HepG2 (cell line): ENCODE measurements around the gene TGFA. TPM values are rescaled to one million over a fixed set of nuclear protein-coding genes. Genes with fewer than 3 reads are reported as not detected.

Experiments used
- ATAC-seq: fragments of 200-7000 bp; cut with Tn5 transposase; 3 replicates; pipeline ENCODE4 v1.9.1; 2020; ENCODE audit warnings: mild to moderate bottlenecking, moderate library complexity
- BruUV-seq: library from RNA; stranded (reverse); fragments of 400-500 nt; replicated peaks from 2 replicates; lab custom pipeline; 2021; lab: Mats Ljungman, UMichigan
- CTCF ChIA-PET: fragments of 300-600 bp; formaldehyde crosslinking; extraction: SDS; loops from one replicate; lab custom pipeline; 2021; ENCODE audit warnings: low total read pairs, inconsistent platforms, low intra/inter-chr PET ratio; lab: Yijun Ruan, JAX
- POLR2A ChIA-PET: fragments of 350-600 bp; sonication (Branson Sonifier 250); formaldehyde crosslinking; loops from one replicate; lab custom pipeline; 2020; ENCODE audit warnings: antibody characterized with exemption, inconsistent platforms; lab: Yijun Ruan, JAX
- DNase-seq: peaks from one replicate; pipeline ENCODE4 v3.0.0-alpha.2; 2015; ENCODE audit warnings: low spot score
- FAIRE-seq: peaks from 3 replicates; lab custom pipeline; 2011; peaks lifted over from hg19 to GRCh38; lab: Jason Lieb, UNC
- H2AFZ ChIP-seq: one replicate; pipeline ENCODE4 v1.6.1; 2011; ENCODE audit warnings: low read length, inconsistent platforms
- H3K27ac ChIP-seq: fragments of 300-600 bp; 3 replicates; pipeline ENCODE4 v1.8.0; 2011; ENCODE audit warnings: mixed run types, mild to moderate bottlenecking, mixed read lengths, low read length, inconsistent platforms; ENCODE audit not compliant: insufficient read depth; ENCODE audit errors: extremely low read length
- H3K27me3 ChIP-seq, 2 experiments: fragments of 200-600 bp in 1 of 2; 2 replicates in 1 of 2; 3 replicates in 1 of 2; pipeline versions ENCODE4 v1.6.0 to v1.8.0; 2011; ENCODE audit warnings: low read length in 2 of 2, mild to moderate bottlenecking in 2 of 2, moderate library complexity in 2 of 2, inconsistent platforms in 1 of 2; ENCODE audit not compliant: insufficient read depth in 2 of 2, control insufficient read depth in 1 of 2
- H3K36me3 ChIP-seq, 2 experiments: fragments of 200-600 bp in 1 of 2; replicated peaks in 1 of 2; 2 replicates in 1 of 2; 3 replicates in 1 of 2; pipeline versions ENCODE4 v1.5.1 to v1.8.0; 2011; ENCODE audit warnings: low read length in 2 of 2, inconsistent platforms in 1 of 2; ENCODE audit not compliant: insufficient read depth in 2 of 2, control insufficient read depth in 1 of 2
- H3K4me1 ChIP-seq: 2 replicates; pipeline ENCODE4 v1.5.1; 2012; ENCODE audit warnings: low read length, inconsistent platforms; ENCODE audit not compliant: insufficient read depth
- H3K4me2 ChIP-seq: 2 replicates; pipeline ENCODE4 v1.6.0; 2011; ENCODE audit warnings: low read depth, low read length, inconsistent platforms
- H3K4me3 ChIP-seq, 3 experiments: fragments of 200-600 bp in 1 of 3; sonication (generic), shearing (Covaris generic) in 1 of 3; replicated peaks in 1 of 3; 2 replicates each; pipeline ENCODE4 v1.5.1; 2011 to 2016; ENCODE audit warnings: low read length in 3 of 3, inconsistent platforms in 2 of 3, low read depth in 2 of 3, mild to moderate bottlenecking in 2 of 3, control low read depth in 1 of 3, mixed read lengths in 1 of 3; ENCODE audit not compliant: insufficient read depth in 1 of 3
- H3K79me2 ChIP-seq: one replicate; pipeline ENCODE4 v1.6.1; 2011; ENCODE audit warnings: low read length, inconsistent platforms; ENCODE audit not compliant: insufficient read depth
- H3K9ac ChIP-seq: 2 replicates; pipeline ENCODE4 v1.6.0; 2011; ENCODE audit warnings: mild to moderate bottlenecking, low read depth, low read length, inconsistent platforms; ENCODE audit not compliant: insufficient read depth
- H3K9me3 ChIP-seq: 2 replicates; pipeline ENCODE4 v1.5.1; 2012; ENCODE audit warnings: mild to moderate bottlenecking, low read length
- H4K20me1 ChIP-seq: 2 replicates; pipeline ENCODE4 v1.6.0; 2011; ENCODE audit warnings: inconsistent platforms, mild to moderate bottlenecking, low read length, moderate library complexity; ENCODE audit not compliant: insufficient read depth
- ASH2L ChIP-seq: fragments of 300-600, 200-600 bp; sonication (generic); IDR thresholded peaks from 2 replicates; pipeline ENCODE4 v1.7.0; 2017; ENCODE audit warnings: low read depth, mild to moderate bottlenecking, moderate library complexity, mixed read lengths, low read length; ENCODE audit not compliant: insufficient read length
- ATAD3A ChIP-seq: sonication (generic); formaldehyde crosslinking; IDR thresholded peaks from 2 replicates; pipeline ENCODE4 v1.4.0; 2020; ENCODE audit warnings: missing genetic modification reagents
- CEBPG ChIP-seq: IDR thresholded peaks from 2 replicates; pipeline ENCODE4 v1.6.1; 2016
- FOSL1 ChIP-seq: sonication (generic); formaldehyde crosslinking; IDR thresholded peaks from 2 replicates; pipeline ENCODE4 v1.9.0; 2021; ENCODE audit warnings: missing genetic modification reagents, borderline replicate concordance
- SMAD3 ChIP-seq: sonication (generic); formaldehyde crosslinking; IDR thresholded peaks from 2 replicates; pipeline ENCODE4 v1.4.0; 2020; ENCODE audit warnings: missing genetic modification reagents
- SMC3 ChIP-seq: IDR thresholded peaks from 2 replicates; pipeline ENCODE4 v1.6.1; 2011; ENCODE audit warnings: low read length, improper control_type of control experiment
- TAF1 ChIP-seq: sonication (generic); formaldehyde crosslinking; IDR thresholded peaks from 2 replicates; pipeline ENCODE4 v1.4.0; 2020; ENCODE audit warnings: missing genetic modification reagents
- TCF7 ChIP-seq: sonication (generic); IDR thresholded peaks from 2 replicates; pipeline ENCODE4 v1.6.1; 2016; ENCODE audit warnings: antibody characterized with exemption, low read depth
- ZKSCAN5 ChIP-seq: sonication (generic); formaldehyde crosslinking; IDR thresholded peaks from 2 replicates; pipeline ENCODE4 v1.5.1; 2020; ENCODE audit warnings: mild to moderate bottlenecking, missing genetic modification reagents
- ZNF224 ChIP-seq: sonication (generic); formaldehyde crosslinking; IDR thresholded peaks from 2 replicates; pipeline ENCODE4 v1.5.0; 2020; ENCODE audit warnings: mild to moderate bottlenecking, missing genetic modification reagents
- ZNF468 ChIP-seq: sonication (generic); formaldehyde crosslinking; IDR thresholded peaks from 2 replicates; pipeline ENCODE4 v1.8.0; 2022; ENCODE audit warnings: mild to moderate bottlenecking, moderate library complexity, missing genetic modification reagents
- WGBS: methylation state at CpG from one replicate; pipeline ENCODE4 v1.1.6; 2017; ENCODE audit warnings: low lambda C conversion rate; 5-methylcytosine and 5-hydroxymethylcytosine counted together
- in situ Hi-C: cut with HindIII; loops from 2 replicates; pipeline ENCODE4 v1.10.0; 2017; ENCODE audit warnings: low pct_unique_long_range_greater_than_20kb; ENCODE audit not compliant: extremely low pct_ligation_motif_present
- intact Hi-C: fragments of 100-400 bp; cut with micrococcal nuclease; formaldehyde crosslinking; loops from one replicate; pipeline ENCODE4 v1.10.0; 2022; ENCODE audit not compliant: unreplicated experiment
- polyA plus RNA-seq, 8 experiments: library from polyadenylated mRNA; depleted of rRNA in 3 of 8; stranded (reverse) in 7 of 8; unstranded in 1 of 8; fragments of >200 nt; fragmentation: Illumina TruSeq in 4 of 8; extraction: Trizol in 4 of 8; gene quantifications; 2 replicates each; pipeline versions ENCODE4 v1.2.1 to v1.2.3, GENCODE V29; 2011 to 2016; ENCODE audit warnings: low read depth in 4 of 8, missing spikeins in 1 of 8, mixed read lengths in 1 of 8; ENCODE audit not compliant: insufficient read depth in 1 of 8
- total RNA-seq, 5 experiments: library from RNA; depleted of rRNA; stranded (reverse); fragments of >200 nt; fragmentation: Illumina TruSeq; extraction: Trizol; gene quantifications; 2 replicates each; pipeline ENCODE4 v1.2.3, GENCODE V29; 2016; ENCODE audit warnings: low read depth in 1 of 5
- TF ChIP-seq, protein P1 (sequence below): sonication (generic); formaldehyde crosslinking; IDR thresholded peaks from 2 replicates; pipeline ENCODE4 v1.8.0; 2022; ENCODE audit warnings: mild to moderate bottlenecking, missing genetic modification reagents; ENCODE audit not compliant: insufficient replicate concordance
- TF ChIP-seq, protein P2 (sequence below): sonication (generic); formaldehyde crosslinking; IDR thresholded peaks from 2 replicates; pipeline ENCODE4 v1.4.0; 2020; ENCODE audit warnings: missing genetic modification reagents
- TF ChIP-seq, protein P3 (sequence below): sonication (generic); formaldehyde crosslinking; IDR thresholded peaks from 2 replicates; pipeline ENCODE4 v1.8.0; 2022; ENCODE audit warnings: mild to moderate bottlenecking, missing genetic modification reagents, moderate library complexity
- TF ChIP-seq, protein P4 (sequence below): sonication (generic); formaldehyde crosslinking; IDR thresholded peaks from 2 replicates; pipeline ENCODE4 v1.4.0; 2020; ENCODE audit warnings: missing genetic modification reagents

The TGFA gene
- total and polyA plus RNA-seq, 2 of the 13 experiments (the other 11 are each of a cell fraction or from before 2014, with no cell fraction given) = 7.8 to 15.3 TPM

DNA sequence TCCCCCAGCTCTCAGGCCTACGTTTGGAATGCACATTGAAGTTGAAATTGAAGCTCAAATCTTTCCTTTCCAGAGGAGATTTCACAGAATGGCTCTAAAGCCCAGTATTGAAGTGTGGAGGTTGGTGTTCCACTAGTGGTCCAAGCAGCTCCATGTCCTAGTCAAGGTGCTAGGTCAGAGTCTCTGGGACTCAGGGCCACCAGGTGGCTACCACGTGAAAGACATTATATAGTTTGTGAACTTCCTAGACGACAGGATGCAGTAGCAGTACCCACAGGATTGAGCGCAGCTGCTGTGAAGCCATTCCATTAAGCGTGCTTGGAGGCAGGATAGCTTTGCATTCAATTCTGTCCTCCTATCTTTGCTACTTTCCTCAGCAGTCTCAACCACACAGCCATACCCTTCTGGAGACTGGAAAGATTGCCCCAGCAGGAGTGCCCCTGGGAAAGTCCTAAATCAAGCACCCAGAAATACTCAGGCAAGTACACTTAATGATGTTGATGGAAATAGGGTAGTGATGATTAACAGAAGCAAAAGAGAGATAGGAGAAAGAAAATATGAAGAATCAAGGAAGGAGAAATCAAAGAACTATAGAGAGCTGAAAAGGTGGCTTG, 4.7 kb upstream of the TGFA start (continued):
- 0 out of 2 replicates have a peak, but pooled peaks have one; percentile 16 for TF ChIP-seq CEBPG (CRISPR knock-in tag)
- TF ChIP-seq, protein P1, sequence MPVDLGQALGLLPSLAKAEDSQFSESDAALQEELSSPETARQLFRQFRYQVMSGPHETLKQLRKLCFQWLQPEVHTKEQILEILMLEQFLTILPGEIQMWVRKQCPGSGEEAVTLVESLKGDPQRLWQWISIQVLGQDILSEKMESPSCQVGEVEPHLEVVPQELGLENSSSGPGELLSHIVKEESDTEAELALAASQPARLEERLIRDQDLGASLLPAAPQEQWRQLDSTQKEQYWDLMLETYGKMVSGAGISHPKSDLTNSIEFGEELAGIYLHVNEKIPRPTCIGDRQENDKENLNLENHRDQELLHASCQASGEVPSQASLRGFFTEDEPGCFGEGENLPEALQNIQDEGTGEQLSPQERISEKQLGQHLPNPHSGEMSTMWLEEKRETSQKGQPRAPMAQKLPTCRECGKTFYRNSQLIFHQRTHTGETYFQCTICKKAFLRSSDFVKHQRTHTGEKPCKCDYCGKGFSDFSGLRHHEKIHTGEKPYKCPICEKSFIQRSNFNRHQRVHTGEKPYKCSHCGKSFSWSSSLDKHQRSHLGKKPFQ (CRISPR knock-in tag) = no peak
- TF ChIP-seq, all 625 proteins: peak for 54

DNA sequence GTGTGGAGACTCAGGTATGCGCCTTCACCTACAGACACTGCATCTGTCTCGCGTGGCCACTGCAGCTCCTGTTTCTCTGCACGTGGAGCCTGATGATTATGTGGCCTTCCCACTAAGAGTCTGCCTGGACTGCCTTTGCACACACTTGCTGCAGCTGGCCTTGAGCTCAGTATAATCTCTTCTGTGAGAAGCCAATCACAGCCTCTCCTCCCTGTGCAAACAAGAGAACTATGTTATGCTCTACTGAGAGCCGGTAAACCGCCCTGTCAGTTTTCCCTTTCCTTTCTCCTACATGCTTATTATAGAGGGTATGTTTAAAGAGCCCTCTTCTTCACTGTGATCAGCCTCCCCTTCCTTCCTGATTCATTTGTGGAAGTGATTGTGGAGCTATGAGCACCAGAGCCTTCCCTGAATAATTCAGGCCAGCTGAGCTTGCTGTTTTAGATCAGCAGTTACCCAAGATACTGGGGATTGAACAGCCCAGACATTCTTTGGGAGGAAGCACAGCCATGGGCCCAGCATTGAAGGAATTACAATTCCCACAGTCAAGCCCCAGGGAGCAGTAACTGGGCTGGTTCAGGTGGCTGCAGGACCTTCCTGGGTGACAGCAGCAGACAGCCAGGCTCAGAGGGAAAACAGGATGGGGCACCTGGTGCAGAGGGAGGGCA, 3.7 kb upstream of the TGFA start:
- ChIA-PET POLR2A (interaction anchor here (0.7 to 3.2 kb wide), 11 partner anchors 8 to 642 kb away, joined by 3 to 20 read pairs (median 5); partner anchors contain the start of genes FAM136A, MXD1 and SNRPG), CTCF (interaction anchor here (1.3 kb wide), 1 partner anchor 60 kb away, joined by 5 read pairs; no protein-coding TSS in a partner anchor)
- H4K20me1 ChIP-seq = no peaks in the 10 kb centered on the region
- H2AFZ ChIP-seq = no peak overlapping the region
- peaks cover 67% of the 10 kb centered on the region for H3K4me1 ChIP-seq
- H3K36me3 ChIP-seq = no peaks in the 10 kb centered on the region
- intact Hi-C loops (loop anchor here (1.0 kb wide), 3 partner anchors 8 to 256 kb away; no protein-coding TSS in a partner anchor), in situ Hi-C loops (loop anchor here (5.0 kb wide), 1 partner anchor 55 kb away; no protein-coding TSS in a partner anchor)
- peak overlapping the region; percentile 93 for H3K4me2 ChIP-seq
- H3K9me3 ChIP-seq = no peaks in the 10 kb centered on the region
- no TSS peak for BruUV-seq
- DNase-seq (peak; percentile 94), ATAC-seq (peak; percentile 68), FAIRE-seq (peak; percentile 94)
- WGBS = 1% methylated on average over 5 of the region's 6 CpGs
- peak overlapping the region; percentile 17 to 59 (median 57); a peak in 5 of 6 replicates for H3K4me3 ChIP-seq
- H3K79me2 ChIP-seq = peaks cover 6% of the 10 kb centered on the region
- peak overlapping the region; percentile 45 for H3K9ac ChIP-seq
- H3K27ac ChIP-seq = peak overlapping the region; percentile 69
- H3K27me3 ChIP-seq = no peaks in the 10 kb centered on the region; a peak in 1 of 5 replicates
- no peak; the same call in 1 of the 2 replicates for TF ChIP-seq SMAD3 (CRISPR knock-in tag)
- no peak for TF ChIP-seq FOSL1 (CRISPR knock-in tag)
- TF ChIP-seq, protein P2, sequence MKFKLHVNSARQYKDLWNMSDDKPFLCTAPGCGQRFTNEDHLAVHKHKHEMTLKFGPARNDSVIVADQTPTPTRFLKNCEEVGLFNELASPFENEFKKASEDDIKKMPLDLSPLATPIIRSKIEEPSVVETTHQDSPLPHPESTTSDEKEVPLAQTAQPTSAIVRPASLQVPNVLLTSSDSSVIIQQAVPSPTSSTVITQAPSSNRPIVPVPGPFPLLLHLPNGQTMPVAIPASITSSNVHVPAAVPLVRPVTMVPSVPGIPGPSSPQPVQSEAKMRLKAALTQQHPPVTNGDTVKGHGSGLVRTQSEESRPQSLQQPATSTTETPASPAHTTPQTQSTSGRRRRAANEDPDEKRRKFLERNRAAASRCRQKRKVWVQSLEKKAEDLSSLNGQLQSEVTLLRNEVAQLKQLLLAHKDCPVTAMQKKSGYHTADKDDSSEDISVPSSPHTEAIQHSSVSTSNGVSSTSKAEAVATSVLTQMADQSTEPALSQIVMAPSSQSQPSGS (CRISPR knock-in tag) = peak; percentile 62
- no peak for TF ChIP-seq ZKSCAN5 (CRISPR knock-in tag)
- no peak for TF ChIP-seq ZNF468 (CRISPR knock-in tag)
- TF ChIP-seq, protein P3, sequence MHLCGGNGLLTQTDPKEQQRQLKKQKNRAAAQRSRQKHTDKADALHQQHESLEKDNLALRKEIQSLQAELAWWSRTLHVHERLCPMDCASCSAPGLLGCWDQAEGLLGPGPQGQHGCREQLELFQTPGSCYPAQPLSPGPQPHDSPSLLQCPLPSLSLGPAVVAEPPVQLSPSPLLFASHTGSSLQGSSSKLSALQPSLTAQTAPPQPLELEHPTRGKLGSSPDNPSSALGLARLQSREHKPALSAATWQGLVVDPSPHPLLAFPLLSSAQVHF = no peak
- TF ChIP-seq ZNF224 (CRISPR knock-in tag) = no peak
- TF ChIP-seq ASH2L = peak; percentile 64
- no peak; the same call in 1 of the 2 replicates for TF ChIP-seq SMC3
- TF ChIP-seq, protein P4, sequence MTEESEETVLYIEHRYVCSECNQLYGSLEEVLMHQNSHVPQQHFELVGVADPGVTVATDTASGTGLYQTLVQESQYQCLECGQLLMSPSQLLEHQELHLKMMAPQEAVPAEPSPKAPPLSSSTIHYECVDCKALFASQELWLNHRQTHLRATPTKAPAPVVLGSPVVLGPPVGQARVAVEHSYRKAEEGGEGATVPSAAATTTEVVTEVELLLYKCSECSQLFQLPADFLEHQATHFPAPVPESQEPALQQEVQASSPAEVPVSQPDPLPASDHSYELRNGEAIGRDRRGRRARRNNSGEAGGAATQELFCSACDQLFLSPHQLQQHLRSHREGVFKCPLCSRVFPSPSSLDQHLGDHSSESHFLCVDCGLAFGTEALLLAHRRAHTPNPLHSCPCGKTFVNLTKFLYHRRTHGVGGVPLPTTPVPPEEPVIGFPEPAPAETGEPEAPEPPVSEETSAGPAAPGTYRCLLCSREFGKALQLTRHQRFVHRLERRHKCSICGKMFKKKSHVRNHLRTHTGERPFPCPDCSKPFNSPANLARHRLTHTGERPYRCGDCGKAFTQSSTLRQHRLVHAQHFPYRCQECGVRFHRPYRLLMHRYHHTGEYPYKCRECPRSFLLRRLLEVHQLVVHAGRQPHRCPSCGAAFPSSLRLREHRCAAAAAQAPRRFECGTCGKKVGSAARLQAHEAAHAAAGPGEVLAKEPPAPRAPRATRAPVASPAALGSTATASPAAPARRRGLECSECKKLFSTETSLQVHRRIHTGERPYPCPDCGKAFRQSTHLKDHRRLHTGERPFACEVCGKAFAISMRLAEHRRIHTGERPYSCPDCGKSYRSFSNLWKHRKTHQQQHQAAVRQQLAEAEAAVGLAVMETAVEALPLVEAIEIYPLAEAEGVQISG (CRISPR knock-in tag) = peak; percentile 61; the same call in 1 of the 2 replicates
- peak; percentile 90 for TF ChIP-seq TAF1
- no peak for TF ChIP-seq TCF7
- TF ChIP-seq ATAD3A (CRISPR knock-in tag) = no peak
